HepG2 (cell line): ENCODE data around the gene ZFP36L2. TPM values are rescaled to one million over a fixed set of nuclear protein-coding genes. Genes with fewer than 3 reads are reported as not detected.

Experiments used
- BORCS8-MEF2B ChIP-seq: sonication (generic); formaldehyde crosslinking; IDR thresholded peaks from 2 replicates; pipeline ENCODE4 v1.8.0; 2022; ENCODE audit warnings: mild to moderate bottlenecking, missing genetic modification reagents
- CTCF ChIP-seq: sonication (generic); formaldehyde crosslinking; IDR thresholded peaks from 2 replicates; pipeline ENCODE4 v1.5.0; 2020; ENCODE audit warnings: mild to moderate bottlenecking, missing genetic modification reagents, moderate library complexity
- ERF ChIP-seq: IDR thresholded peaks from 2 replicates; pipeline ENCODE4 v1.6.1; 2018; ENCODE audit warnings: missing biosample characterization, missing genetic modification reagents
- HNRNPLL ChIP-seq: fragments of 200-400 bp; formaldehyde crosslinking; IDR thresholded peaks from 2 replicates; pipeline ENCODE4 v1.6.1; 2017; ENCODE audit warnings: mild to moderate bottlenecking, low read depth, low read length; ENCODE audit not compliant: poor library complexity, severe bottlenecking
- SNAI1 ChIP-seq: sonication (generic); formaldehyde crosslinking; IDR thresholded peaks from 2 replicates; pipeline ENCODE4 v1.5.0; 2020; ENCODE audit warnings: mild to moderate bottlenecking, missing genetic modification reagents, borderline replicate concordance
- THYN1 ChIP-seq: sonication (generic); formaldehyde crosslinking; IDR thresholded peaks from 2 replicates; pipeline ENCODE4 v1.8.1; 2023; ENCODE audit warnings: low read depth, mild to moderate bottlenecking, moderate library complexity, missing genetic modification reagents, borderline replicate concordance
- WIZ ChIP-seq: sonication (generic); formaldehyde crosslinking; IDR thresholded peaks from 2 replicates; pipeline ENCODE4 v1.5.1; 2020; ENCODE audit warnings: mild to moderate bottlenecking, missing genetic modification reagents
- ZFP91 ChIP-seq: sonication (generic); formaldehyde crosslinking; IDR thresholded peaks from 2 replicates; pipeline ENCODE4 v1.9.0; 2022; ENCODE audit warnings: missing genetic modification reagents, mild to moderate bottlenecking, borderline replicate concordance
- ZNF552 ChIP-seq: sonication (generic); formaldehyde crosslinking; IDR thresholded peaks from 2 replicates; pipeline ENCODE4 v1.9.0; 2022; ENCODE audit warnings: missing genetic modification reagents, mild to moderate bottlenecking, borderline replicate concordance
- ZNF574 ChIP-seq: sonication (generic); formaldehyde crosslinking; IDR thresholded peaks from 2 replicates; pipeline ENCODE4 v1.4.0; 2020; ENCODE audit warnings: missing genetic modification reagents
- ZNF740 ChIP-seq: sonication (generic); formaldehyde crosslinking; IDR thresholded peaks from 2 replicates; pipeline ENCODE4 v1.4.0; 2020; ENCODE audit warnings: missing genetic modification reagents
- ZNF747 ChIP-seq: sonication (generic); formaldehyde crosslinking; IDR thresholded peaks from 2 replicates; pipeline ENCODE4 v1.8.1; 2023; ENCODE audit warnings: missing genetic modification reagents, mild to moderate bottlenecking, borderline replicate concordance
- ZSCAN20 ChIP-seq: sonication (generic); formaldehyde crosslinking; IDR thresholded peaks from 2 replicates; pipeline ENCODE4 v1.4.0; 2020; ENCODE audit warnings: missing genetic modification reagents, mild to moderate bottlenecking, borderline replicate concordance
- polyA plus RNA-seq, 8 experiments: library from polyadenylated mRNA; depleted of rRNA in 3 of 8; stranded (reverse) in 7 of 8; unstranded in 1 of 8; fragments of >200 nt; fragmentation: Illumina TruSeq in 4 of 8; extraction: Trizol in 4 of 8; gene quantifications; 2 replicates each; pipeline versions ENCODE4 v1.2.1 to v1.2.3, GENCODE V29; 2011 to 2016; ENCODE audit warnings: low read depth in 4 of 8, missing spikeins in 1 of 8, mixed read lengths in 1 of 8; ENCODE audit not compliant: insufficient read depth in 1 of 8
- total RNA-seq, 5 experiments: library from RNA; depleted of rRNA; stranded (reverse); fragments of >200 nt; fragmentation: Illumina TruSeq; extraction: Trizol; gene quantifications; 2 replicates each; pipeline ENCODE4 v1.2.3, GENCODE V29; 2016; ENCODE audit warnings: low read depth in 1 of 5

ZFP36L2 gene
- total and polyA plus RNA-seq, 2 of the 13 experiments (the other 11 are each of a cell fraction or from before 2014, with no cell fraction given): 11.2 to 21.8 TPM

- TF ChIP-seq ZNF552 (CRISPR knock-in tag) (no peak), ZNF740 (CRISPR knock-in tag) (peak; percentile 67; the same call in 1 of the 2 replicates), ZSCAN20 (CRISPR knock-in tag) (0 out of 2 replicates have a peak, but pooled peaks have one; percentile 37), ZNF574 (CRISPR knock-in tag) (peak; percentile 38; the same call in 1 of the 2 replicates), ZFP91 (CRISPR knock-in tag) (peak; percentile 51; the same call in 1 of the 2 replicates), HNRNPLL (peak; percentile 1), CTCF (CRISPR knock-in tag) (peak; percentile 5; the same call in 1 of the 2 replicates), BORCS8-MEF2B (CRISPR knock-in tag) (0 out of 2 replicates have a peak, but pooled peaks have one; percentile 22), ERF (CRISPR knock-in tag) (0 out of 2 replicates have a peak, but pooled peaks have one; percentile 6), SNAI1 (CRISPR knock-in tag) (0 out of 2 replicates have a peak, but pooled peaks have one; percentile 55), WIZ (CRISPR knock-in tag) (no peak), ZNF747 (CRISPR knock-in tag) (peak; percentile 58; the same call in 1 of the 2 replicates), THYN1 (CRISPR knock-in tag) (peak; percentile 47; the same call in 1 of the 2 replicates)
These were observed 5.2 kb downstream of the ZFP36L2 start (continued) for GRCh38 chr2:43221124-43221762.
